Stimulated activated CD4-positive, alpha-beta T cell treated with anti-CD3 and anti-CD28 coated beads, TNF-alpha, amount 100 ng/mL, for 24 hours (primary cell): ENCODE results near the gene MXRA5.
"Not testable (repeated sequence)": the region's sequence is repeated elsewhere in the genome, so short reads cannot be mapped to it uniquely, and the experiment has no call there.

ENCODE experiments used
- DNase-seq, 3 experiments: peaks; one replicate each; pipeline ENCODE4 v3.0.0-alpha.2; 2020; ENCODE audit warnings: low read depth in 3 of 3

The MXRA5 gene, protein sequence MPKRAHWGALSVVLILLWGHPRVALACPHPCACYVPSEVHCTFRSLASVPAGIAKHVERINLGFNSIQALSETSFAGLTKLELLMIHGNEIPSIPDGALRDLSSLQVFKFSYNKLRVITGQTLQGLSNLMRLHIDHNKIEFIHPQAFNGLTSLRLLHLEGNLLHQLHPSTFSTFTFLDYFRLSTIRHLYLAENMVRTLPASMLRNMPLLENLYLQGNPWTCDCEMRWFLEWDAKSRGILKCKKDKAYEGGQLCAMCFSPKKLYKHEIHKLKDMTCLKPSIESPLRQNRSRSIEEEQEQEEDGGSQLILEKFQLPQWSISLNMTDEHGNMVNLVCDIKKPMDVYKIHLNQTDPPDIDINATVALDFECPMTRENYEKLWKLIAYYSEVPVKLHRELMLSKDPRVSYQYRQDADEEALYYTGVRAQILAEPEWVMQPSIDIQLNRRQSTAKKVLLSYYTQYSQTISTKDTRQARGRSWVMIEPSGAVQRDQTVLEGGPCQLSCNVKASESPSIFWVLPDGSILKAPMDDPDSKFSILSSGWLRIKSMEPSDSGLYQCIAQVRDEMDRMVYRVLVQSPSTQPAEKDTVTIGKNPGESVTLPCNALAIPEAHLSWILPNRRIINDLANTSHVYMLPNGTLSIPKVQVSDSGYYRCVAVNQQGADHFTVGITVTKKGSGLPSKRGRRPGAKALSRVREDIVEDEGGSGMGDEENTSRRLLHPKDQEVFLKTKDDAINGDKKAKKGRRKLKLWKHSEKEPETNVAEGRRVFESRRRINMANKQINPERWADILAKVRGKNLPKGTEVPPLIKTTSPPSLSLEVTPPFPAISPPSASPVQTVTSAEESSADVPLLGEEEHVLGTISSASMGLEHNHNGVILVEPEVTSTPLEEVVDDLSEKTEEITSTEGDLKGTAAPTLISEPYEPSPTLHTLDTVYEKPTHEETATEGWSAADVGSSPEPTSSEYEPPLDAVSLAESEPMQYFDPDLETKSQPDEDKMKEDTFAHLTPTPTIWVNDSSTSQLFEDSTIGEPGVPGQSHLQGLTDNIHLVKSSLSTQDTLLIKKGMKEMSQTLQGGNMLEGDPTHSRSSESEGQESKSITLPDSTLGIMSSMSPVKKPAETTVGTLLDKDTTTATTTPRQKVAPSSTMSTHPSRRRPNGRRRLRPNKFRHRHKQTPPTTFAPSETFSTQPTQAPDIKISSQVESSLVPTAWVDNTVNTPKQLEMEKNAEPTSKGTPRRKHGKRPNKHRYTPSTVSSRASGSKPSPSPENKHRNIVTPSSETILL (N-terminal part only)

GRCh38 chrX:3346501-3347259 lies at the start of gene MXRA5:
MXRA5 (minus strand) TSS chrX:3346652; CDS start chrX:3343833, 2,819 bp downstream.
- DNase-seq, result no peak

- no peak for DNase-seq
These were observed 47.2 kb upstream of the MXRA5 start for GRCh38 chrX:3393581-3394111.

DNA sequence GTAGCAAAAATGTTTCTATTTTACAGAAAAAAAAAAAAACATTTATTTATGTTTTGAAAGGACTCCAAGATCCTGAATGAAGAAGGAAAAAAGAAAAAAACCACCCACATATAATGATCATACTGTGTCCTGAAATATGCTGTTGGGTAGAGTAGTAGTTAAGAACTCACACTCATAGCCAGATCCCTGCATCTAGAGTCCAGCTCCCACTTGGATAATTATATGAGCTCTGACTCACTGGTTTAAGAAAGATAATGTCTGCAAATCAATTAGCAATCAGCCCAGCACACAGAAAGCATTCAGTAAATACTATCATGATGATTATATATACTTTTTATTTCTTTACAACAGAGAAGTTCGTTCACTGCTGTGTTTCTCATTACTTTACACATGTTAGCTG lies 46.7 kb upstream of the MXRA5 start:
- no peak for DNase-seq

GRCh38 chrX:3388457-3388856 lies 42.0 kb upstream of the MXRA5 start:
- DNase-seq, result no peak

GRCh38 chrX:3384327-3384726 lies 37.9 kb upstream of the MXRA5 start:
- DNase-seq, result no peak

- no peak for DNase-seq
These were observed 34.2 kb upstream of the MXRA5 start for GRCh38 chrX:3380603-3381002.

- DNase-seq, result no peak
These were observed 32.7 kb upstream of the MXRA5 start for GRCh38 chrX:3379111-3379510.

- DNase-seq, result no peak
These were observed 31.7 kb upstream of the MXRA5 start for GRCh38 chrX:3378156-3378555.

GRCh38 chrX:3377560-3377959 lies 31.1 kb upstream of the MXRA5 start:
- DNase-seq, result no peak

- DNase-seq, result not testable (repeated sequence)
These were observed 29.5 kb upstream of the MXRA5 start for GRCh38 chrX:3375878-3376508.

- DNase-seq, result no peak
These were observed 27.8 kb upstream of the MXRA5 start for GRCh38 chrX:3374108-3374800.

DNA sequence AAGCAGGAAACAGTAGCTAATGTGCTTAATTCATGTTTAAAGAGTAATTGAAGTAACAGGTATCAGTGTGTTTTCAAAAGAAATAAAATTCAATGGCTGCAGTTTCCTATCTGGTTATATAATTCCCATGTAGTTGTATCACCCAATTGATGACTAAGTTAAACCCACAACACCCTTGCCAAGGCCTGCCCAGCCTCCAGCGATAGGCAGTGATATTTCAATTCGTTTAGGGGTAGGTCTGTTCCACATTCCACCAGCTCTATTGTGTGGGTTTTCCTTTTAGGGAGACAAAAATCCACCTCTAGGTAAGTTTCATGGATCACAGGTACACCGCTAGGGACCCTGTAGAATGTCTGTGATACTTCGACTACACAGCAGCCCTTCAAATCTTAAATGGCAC lies 24.7 kb upstream of the MXRA5 start:
- DNase-seq, result no peak

- no peak for DNase-seq
These were observed 24.2 kb upstream of the MXRA5 start for GRCh38 chrX:3370656-3371055.

- DNase-seq, result no peak
These were observed 16.5 kb upstream of the MXRA5 start for GRCh38 chrX:3362956-3363355.

GRCh38 chrX:3360881-3361280 lies 14.4 kb upstream of the MXRA5 start:
- DNase-seq, result no peak

GRCh38 chrX:3352741-3353140 lies 6.3 kb upstream of the MXRA5 start:
- DNase-seq, result not testable (repeated sequence)

GRCh38 chrX:3351276-3351675 lies 4.8 kb upstream of the MXRA5 start:
- no peak for DNase-seq

GRCh38 chrX:3348191-3348590 lies 1.7 kb upstream of the MXRA5 start:
- DNase-seq, result no peak

DNA sequence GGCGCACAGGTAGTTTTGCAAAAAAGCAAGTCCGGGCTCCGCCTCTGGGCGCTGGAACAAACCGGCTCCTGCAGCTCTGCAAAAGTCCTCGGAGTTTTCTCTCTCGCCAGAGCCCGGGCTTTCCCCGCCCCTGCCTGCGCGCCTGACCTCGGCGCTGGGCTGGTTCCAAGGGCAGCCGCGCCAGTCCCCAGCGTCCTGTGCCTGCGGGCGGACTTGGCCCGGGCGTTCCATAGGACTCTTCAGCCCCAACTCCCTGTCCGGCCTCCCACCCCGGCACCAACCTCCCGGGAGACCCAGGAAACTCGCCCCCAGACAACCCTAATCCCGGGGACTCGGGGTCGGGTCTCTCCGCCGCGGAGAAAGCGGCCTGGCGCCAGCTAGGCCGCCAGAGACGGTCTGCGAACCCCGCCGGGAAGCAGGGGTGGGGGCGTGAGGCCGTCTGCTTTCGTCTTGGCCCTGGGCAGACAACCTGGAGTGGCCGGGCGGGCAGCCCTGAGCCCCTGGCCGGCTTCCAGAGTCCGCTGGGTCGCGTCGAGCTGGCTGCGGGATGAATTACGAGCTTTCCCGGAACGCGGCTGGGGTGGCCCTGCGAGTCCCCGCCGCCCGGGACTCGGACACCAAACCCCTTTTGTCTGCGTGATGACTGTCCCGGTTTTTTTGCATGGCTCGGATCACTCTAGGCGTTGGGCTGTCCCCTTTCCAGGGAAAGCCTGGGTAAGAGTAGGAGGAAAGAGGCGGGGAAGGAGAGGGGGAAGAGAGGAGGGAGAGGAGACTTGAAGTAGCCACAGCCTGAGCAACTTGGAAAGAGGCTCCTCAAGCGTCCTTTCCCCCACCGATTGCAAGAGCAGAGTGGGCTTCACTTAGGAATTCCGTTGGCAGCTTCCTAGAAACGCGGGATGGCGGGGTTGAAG lies 916 bp downstream of the MXRA5 start:
- no peak for DNase-seq
